ENCODE measurements around the gene ZNF793.

The ZNF793 gene

GRCh38 chr19:37472165-37472564 is 34.6 kb upstream of the ZNF793 start:
- H3K27me3 ChIP-seq (ENCODE audit: insufficient read depth, low read length): no peaks in the 10 kb centered on the region
- H3K4me2 ChIP-seq (ENCODE audit: low read length): no peak overlapping the region
- no peak overlapping the region for H3K4me3 ChIP-seq (ENCODE audit: low read depth, low read length, poor library complexity, severe bottlenecking)
- no peak for TF ChIP-seq CTCF (IDR thresholded peaks at IDR 0.05; ENCODE audit: low read length)
- no peak for TF ChIP-seq EZH2 (IDR thresholded peaks at IDR 0.05; ENCODE audit: borderline replicate concordance, low read length)
- no peak overlapping the region for H3K27ac ChIP-seq (ENCODE audit: low read depth, low read length, poor library complexity, severe bottlenecking)
- H4K20me1 ChIP-seq (ENCODE audit: insufficient read depth, low read length): no peaks in the 10 kb centered on the region
- no peak overlapping the region for H2AFZ ChIP-seq (ENCODE audit: low read length)
- no peaks in the 10 kb centered on the region for H3K79me2 ChIP-seq (ENCODE audit: insufficient read depth, low read length)
- H3K4me1 ChIP-seq (ENCODE audit: insufficient read depth, low read length, severe bottlenecking): peaks cover 9% of the 10 kb centered on the region
- no peak overlapping the region for H3K9ac ChIP-seq (ENCODE audit: low read length)
- H3K36me3 ChIP-seq (ENCODE audit: insufficient read depth, low read length): peaks cover 33% of the 10 kb centered on the region
- peaks cover 16% of the 10 kb centered on the region for H3K9me3 ChIP-seq (ENCODE audit: low read length)
- no peaks in the 10 kb centered on the region for H3F3A ChIP-seq (ENCODE audit: insufficient read depth, low read length)
- H3K9me2 ChIP-seq (ENCODE audit: low read depth, low read length): no peaks in the 10 kb centered on the region

GRCh38 chr19:37484406-37485168 is 22.2 kb upstream of the ZNF793 start:
- H3K4me2 ChIP-seq (ENCODE audit: low read length): no peak overlapping the region
- no peak overlapping the region for H3K27ac ChIP-seq (ENCODE audit: low read depth, low read length, poor library complexity, severe bottlenecking)
- no peak overlapping the region for H2AFZ ChIP-seq (ENCODE audit: low read length)
- no peaks in the 10 kb centered on the region for H3K4me1 ChIP-seq (ENCODE audit: insufficient read depth, low read length, severe bottlenecking)
- H3K9ac ChIP-seq (ENCODE audit: low read length): no peak overlapping the region
- no peak overlapping the region for H3K4me3 ChIP-seq (ENCODE audit: low read depth, low read length, poor library complexity, severe bottlenecking)
- no peaks in the 10 kb centered on the region for H3K79me2 ChIP-seq (ENCODE audit: insufficient read depth, low read length)
- no peaks in the 10 kb centered on the region for H3K27me3 ChIP-seq (ENCODE audit: insufficient read depth, low read length)
- no peaks in the 10 kb centered on the region for H3F3A ChIP-seq (ENCODE audit: insufficient read depth, low read length)
- TF ChIP-seq EZH2 (IDR thresholded peaks at IDR 0.05; ENCODE audit: borderline replicate concordance, low read length) (no peak), CTCF (IDR thresholded peaks at IDR 0.05; ENCODE audit: low read length) (no peak)
- H4K20me1 ChIP-seq (ENCODE audit: insufficient read depth, low read length): no peaks in the 10 kb centered on the region
- no peaks in the 10 kb centered on the region for H3K9me2 ChIP-seq (ENCODE audit: low read depth, low read length)
- peaks cover 45% of the 10 kb centered on the region for H3K9me3 ChIP-seq (ENCODE audit: low read length)
- peaks cover 28% of the 10 kb centered on the region for H3K36me3 ChIP-seq (ENCODE audit: insufficient read depth, low read length)

GRCh38 chr19:37492213-37492612 is 14.5 kb upstream of the ZNF793 start:
- H3K9me3 ChIP-seq (ENCODE audit: low read length): peaks cover 31% of the 10 kb centered on the region
- no peak overlapping the region for H3K27ac ChIP-seq (ENCODE audit: low read depth, low read length, poor library complexity, severe bottlenecking)
- H3K36me3 ChIP-seq (ENCODE audit: insufficient read depth, low read length): no peaks in the 10 kb centered on the region
- H2AFZ ChIP-seq (ENCODE audit: low read length): no peak overlapping the region
- H3F3A ChIP-seq (ENCODE audit: insufficient read depth, low read length): no peaks in the 10 kb centered on the region
- no peak overlapping the region for H3K9ac ChIP-seq (ENCODE audit: low read length)
- no peak overlapping the region for H3K4me3 ChIP-seq (ENCODE audit: low read depth, low read length, poor library complexity, severe bottlenecking)
- no peaks in the 10 kb centered on the region for H4K20me1 ChIP-seq (ENCODE audit: insufficient read depth, low read length)
- no peaks in the 10 kb centered on the region for H3K27me3 ChIP-seq (ENCODE audit: insufficient read depth, low read length)
- no peaks in the 10 kb centered on the region for H3K9me2 ChIP-seq (ENCODE audit: low read depth, low read length)
- no peaks in the 10 kb centered on the region for H3K4me1 ChIP-seq (ENCODE audit: insufficient read depth, low read length, severe bottlenecking)
- TF ChIP-seq EZH2 (IDR thresholded peaks at IDR 0.05; ENCODE audit: borderline replicate concordance, low read length) (no peak), CTCF (IDR thresholded peaks at IDR 0.05; ENCODE audit: low read length) (no peak)
- no peaks in the 10 kb centered on the region for H3K79me2 ChIP-seq (ENCODE audit: insufficient read depth, low read length)
- H3K4me2 ChIP-seq (ENCODE audit: low read length): no peak overlapping the region

Measured in OCI-LY1 (cell line).